ENCODE results near the gene SCARB1. TPM values are rescaled to one million over a fixed set of nuclear protein-coding genes. Genes with fewer than 3 reads are reported as not detected.

Gene SCARB1
- total and polyA plus RNA-seq, 9 of the 15 experiments (the other 6 are each of a cell fraction or from before 2014, with no cell fraction given), result 0.56 to 157 (median 52.8) TPM

- Histone ChIP-seq H3K36me3 (ENCODE audit: control insufficient read depth, insufficient read depth, low read length) (peaks cover 54% of the 10 kb centered on the region; the same call in 2 of the 3 replicates), H3K4me1 (replicated peaks in 1 of 2; ENCODE audit: control insufficient read depth in 2 of 2, insufficient read depth in 2 of 2, low read length in 2 of 2) (peaks cover 4 to 22% of the 10 kb centered on the region in 2 experiments; a peak in 4 of 5 replicates), H2AFZ (ENCODE audit: low read depth, low read length) (no peak overlapping the region), H3K9me1 (ENCODE audit: control insufficient read depth, insufficient read depth, low read length) (peaks cover 4% of the 10 kb centered on the region), H3K27me3 (ENCODE audit: control insufficient read depth in 2 of 2, insufficient read depth in 2 of 2, low read length in 2 of 2) (no peaks in the 10 kb centered on the region), H3K9me3 (replicated peaks; ENCODE audit: control insufficient read depth, insufficient read depth, low read depth, low read length) (peaks cover 4% of the 10 kb centered on the region; the same call in 1 of the 2 replicates), H3K4me2 (ENCODE audit: insufficient read depth, low read length) (no peak overlapping the region), H3K27ac (ENCODE audit: extremely low read depth, low read depth, low read length) (no peak overlapping the region), H3K4me3 (no peak overlapping the region), H3K79me2 (ENCODE audit: control insufficient read depth, insufficient read depth, low read length) (peaks cover 82% of the 10 kb centered on the region), H4K20me1 (replicated peaks; ENCODE audit: control insufficient read depth, insufficient read depth, low read length) (0 out of 2 replicates have a peak, but pooled peaks cover 10% of the 10 kb centered on the region), H3K9ac (ENCODE audit: insufficient read depth in 1 of 2, low read depth in 2 of 2, low read length in 2 of 2) (no peak overlapping the region)
- BruUV-seq (replicated peaks), result no TSS peak
- DNase-seq (ENCODE audit: extremely low read depth in 1 of 4, low spot score in 3 of 4) (no peak), FAIRE-seq (no peak), ATAC-seq (no peak)
- CTCF ChIA-PET (ENCODE audit: low intra/inter-chr PET ratio), result no interaction called here
- in situ Hi-C loops (cut with MboI) (no loop called here), intact Hi-C loops (cut with micrococcal nuclease) (no loop called here)
- 97% methylated on average over 6 of the region's 6 CpGs for WGBS (ENCODE audit: insufficient coverage, low coverage, missing lambda C conversion rate)
- POLR2A ChIA-PET, result no interaction called here
- TF ChIP-seq HOMEZ (CRISPR knock-in tag; IDR thresholded peaks at IDR 0.05), result no peak
- TF ChIP-seq CAMTA2 (CRISPR knock-in tag; conservative IDR thresholded peaks at IDR 0.05), result no peak
- no peak for TF ChIP-seq C11orf30 (IDR thresholded peaks at IDR 0.05; ENCODE audit: low read depth)
- no peak for TF ChIP-seq ZKSCAN1 (IDR thresholded peaks at IDR 0.05; ENCODE audit: low read depth, low read length)
- no peak for TF ChIP-seq MIER1 (IDR thresholded peaks at IDR 0.05; ENCODE audit: low read depth)
- no peak for TF ChIP-seq MXI1 (IDR thresholded peaks at IDR 0.05; ENCODE audit: low read depth, low read length)
- TF ChIP-seq POLR3A (IDR thresholded peaks at IDR 0.05; ENCODE audit: borderline replicate concordance, extremely low read depth, insufficient read depth, insufficient read length), result no peak
- no peak for TF ChIP-seq TAL1 (IDR thresholded peaks at IDR 0.05)
- TF ChIP-seq ZNF212 (CRISPR knock-in tag; IDR thresholded peaks at IDR 0.05), result no peak
- TF ChIP-seq EHMT2 (IDR thresholded peaks at IDR 0.05), result no peak
- TF ChIP-seq DEAF1 (CRISPR knock-in tag; IDR thresholded peaks at IDR 0.05), result no peak
- TF ChIP-seq ZNF830 (CRISPR knock-in tag; IDR thresholded peaks at IDR 0.05), result no peak
- no peak for TF ChIP-seq ZNF444 (CRISPR knock-in tag; IDR thresholded peaks at IDR 0.05)
- TF ChIP-seq ZBTB8A (IDR thresholded peaks at IDR 0.05; ENCODE audit: partially characterized antibody), result no peak
- TF ChIP-seq KLF13 (tag; IDR thresholded peaks at IDR 0.05; ENCODE audit: borderline replicate concordance, low read depth), result no peak
Measured at GRCh38 chr12:124830306-124830705, 33.4 kb downstream of the SCARB1 start.
